AG04449 (cell line): Measurements from ENCODE around the gene PPP1R14B.
A peak's percentile ranks its signal among the peaks of the same experiment; 100 is the strongest.

Source experiments
- CTCF ChIA-PET: fragments of 350-600 bp; formaldehyde crosslinking; extraction: SDS; loops from one replicate; lab custom pipeline; 2021; ENCODE audit warnings: antibody characterized with exemption; lab: Yijun Ruan, JAX
- POLR2A ChIA-PET: fragments of 400-600, 350-600 bp; formaldehyde crosslinking; extraction: SDS; loops from one replicate; lab custom pipeline; 2020; ENCODE audit warnings: antibody characterized with exemption, inconsistent platforms; lab: Yijun Ruan, JAX
- DNase-seq: peaks from one replicate; pipeline ENCODE4 v3.0.0-alpha.2; 2010; ENCODE audit warnings: low read depth, low spot score
- H3K4me3 ChIP-seq: 2 replicates; pipeline ENCODE4 v1.5.1; 2011; ENCODE audit warnings: low read depth, mild to moderate bottlenecking, control low read depth, low read length
- CTCF ChIP-seq: IDR thresholded peaks from one replicate; pipeline ENCODE4 v1.5.1; 2011; ENCODE audit warnings: mild to moderate bottlenecking, moderate library complexity, low read length, control low read depth, inconsistent platforms; ENCODE audit not compliant: insufficient read depth; ENCODE audit errors: missing control alignments

The PPP1R14B gene

DNA sequence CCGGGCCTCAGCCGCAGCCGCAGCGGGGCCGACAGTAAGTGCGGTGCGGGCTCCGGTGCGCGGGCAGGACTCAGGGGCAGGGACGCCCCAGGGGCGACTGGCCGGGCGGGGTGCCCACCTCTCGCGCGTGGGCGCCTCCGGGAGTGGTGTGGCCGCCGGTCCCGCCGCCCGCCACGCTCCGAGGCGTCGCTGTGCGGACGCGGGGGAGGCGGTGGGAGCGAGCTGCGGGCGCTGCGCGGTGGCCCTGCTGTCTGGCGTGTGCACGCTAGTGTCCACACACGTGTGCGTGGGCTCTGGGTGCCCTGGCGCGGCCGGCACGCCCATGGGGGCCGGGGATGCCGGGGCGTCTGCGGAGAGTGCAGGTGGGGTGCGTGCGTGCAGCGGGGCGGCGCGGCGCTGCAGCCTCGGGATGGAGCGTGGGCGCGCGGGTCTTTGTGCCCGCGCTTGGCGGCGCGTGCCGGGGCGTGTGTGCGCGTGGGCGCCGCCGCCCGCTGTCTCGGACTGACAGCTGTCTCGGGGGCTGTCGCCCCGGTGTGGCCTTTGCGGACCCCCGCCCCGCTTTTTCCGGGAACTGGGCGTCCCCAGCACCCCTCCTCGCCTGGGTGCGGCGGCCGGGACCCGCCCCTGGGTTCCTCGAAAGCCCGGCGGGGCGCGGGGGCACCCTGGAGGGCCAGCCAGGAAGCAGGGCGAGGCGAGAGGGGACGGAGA is 45.2 kb upstream of the PPP1R14B start:
- POLR2A ChIA-PET: no interaction called here
- TF ChIP-seq CTCF: no peak
- no peak for DNase-seq
- H3K4me3 ChIP-seq: peak overlapping the region; percentile 29
- CTCF ChIA-PET: interaction anchor here (1.0 to 10.7 kb wide), 7 partner anchors 9 to 87 kb away, joined by 3 to 166 read pairs (median 10); partner anchors contain the start of genes CATSPERZ, ESRRA and PLCB3

DNA sequence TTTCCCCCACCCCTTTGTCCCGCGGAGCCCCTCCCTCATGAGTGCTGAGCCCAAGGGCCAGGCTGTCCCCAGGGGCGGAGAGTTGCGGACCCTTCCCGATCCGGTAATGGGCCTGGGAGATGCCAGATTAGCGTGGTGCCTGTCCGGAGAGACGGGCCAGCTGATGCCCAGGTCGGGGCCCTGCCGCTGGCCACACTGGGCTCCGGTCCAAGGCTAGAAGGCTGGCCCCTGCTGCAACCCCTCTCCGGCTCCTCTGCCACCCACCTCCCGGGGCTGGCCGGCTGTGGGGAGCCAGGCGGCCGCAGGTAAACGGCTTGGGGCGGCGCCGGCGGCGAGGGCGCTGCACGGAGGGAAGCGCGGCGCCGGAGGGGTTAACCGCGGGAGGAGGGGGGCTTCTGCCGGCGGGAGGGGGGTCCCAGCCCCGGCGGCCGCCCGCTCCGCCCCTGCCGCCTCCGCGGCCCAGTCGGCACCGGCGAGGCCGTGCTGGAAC is 44.6 kb upstream of the PPP1R14B start, which contains the start of gene KCNK4:
KCNK4 (plus strand) TSS at position 41 of the 490 bp plus-strand sequence. CDS start 1,717 bp downstream, outside the sequence.
- POLR2A ChIA-PET: no interaction called here
- CTCF ChIA-PET: interaction anchor here (1.0 to 10.7 kb wide), 3 partner anchors 8 to 40 kb away, joined by 3 to 166 read pairs (median 10); partner anchors contain the start of genes CATSPERZ, ESRRA and PLCB3
- TF ChIP-seq CTCF: no peak
- DNase-seq: no peak
- H3K4me3 ChIP-seq: peak within 1 kb of the TSS; percentile 29; the same call in 1 of the 2 replicates

GRCh38 chr11:64290352-64291261 is 43.9 kb upstream of the PPP1R14B start:
- no peak overlapping the region for H3K4me3 ChIP-seq
- no peak for TF ChIP-seq CTCF
- ChIA-PET CTCF (interaction anchor here (3.1 to 10.7 kb wide), 3 partner anchors 7 to 39 kb away, joined by 10 to 166 read pairs (median 15); partner anchors contain the start of genes CATSPERZ, ESRRA and PLCB3), POLR2A (no interaction called here)
- DNase-seq: no peak

DNA sequence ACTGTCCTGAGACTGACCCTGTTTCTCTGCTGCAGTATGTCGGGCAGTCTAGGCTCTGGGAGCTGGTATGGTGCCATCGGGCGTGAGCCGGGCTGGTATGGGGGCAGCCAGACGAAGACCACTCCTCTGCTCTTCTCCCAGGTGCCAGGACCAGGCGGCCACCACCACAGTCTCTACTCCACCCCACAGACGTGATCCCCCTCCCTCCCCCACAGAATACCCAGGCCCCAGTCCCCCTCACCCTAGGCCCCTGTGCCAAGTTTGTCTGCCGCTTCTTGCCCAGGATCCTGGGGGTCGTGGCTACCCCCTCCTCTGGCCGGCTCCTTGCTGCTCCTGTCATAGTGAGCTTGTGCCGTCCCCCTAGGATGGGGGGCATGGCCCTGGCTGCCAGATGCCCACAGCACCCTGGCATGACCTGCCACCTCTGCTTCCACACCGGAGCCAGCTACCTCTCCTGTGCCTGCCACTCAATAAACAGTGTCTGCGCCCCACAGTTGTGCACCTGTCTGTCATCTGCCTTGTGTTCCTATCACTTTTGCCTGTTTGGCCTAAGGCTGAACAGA is 42.3 kb upstream of the PPP1R14B start:
- no peak for DNase-seq
- no peak overlapping the region for H3K4me3 ChIP-seq
- CTCF ChIA-PET: interaction anchor here (1.2 to 10.7 kb wide), 6 partner anchors 9 to 104 kb away, joined by 3 to 166 read pairs (median 9); partner anchors contain the start of genes CATSPERZ, ESRRA and PLCB3
- TF ChIP-seq CTCF: no peak
- POLR2A ChIA-PET: no interaction called here

DNA sequence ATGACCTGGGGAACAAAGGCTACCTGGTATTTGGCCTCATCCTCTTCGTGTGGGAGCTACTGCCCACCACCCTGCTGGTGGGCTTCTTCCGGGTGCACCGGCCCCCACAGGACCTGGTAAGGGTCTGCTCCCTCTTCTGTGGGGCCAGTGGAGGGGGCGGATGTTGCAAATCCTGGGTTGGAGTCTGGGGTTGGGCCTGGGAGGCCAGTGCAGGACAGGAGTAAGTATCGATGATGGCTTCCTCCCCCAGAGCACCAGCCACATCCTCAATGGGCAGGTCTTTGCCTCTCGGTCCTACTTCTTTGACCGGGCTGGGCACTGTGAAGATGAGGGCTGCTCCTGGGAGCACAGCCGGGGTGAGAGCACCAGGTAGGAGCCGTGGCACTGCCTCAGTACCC is 41.6 kb upstream of the PPP1R14B start:
- TF ChIP-seq CTCF: no peak
- H3K4me3 ChIP-seq: no peak overlapping the region
- DNase-seq: no peak
- ChIA-PET CTCF (interaction anchor here (0.6 to 10.7 kb wide), 5 partner anchors 10 to 84 kb away, joined by 3 to 166 read pairs (median 8); partner anchors contain the start of genes CATSPERZ, ESRRA and PLCB3), POLR2A (no interaction called here)
